ENCODE data around the gene SPATA33. TPM values are rescaled to one million over a fixed set of nuclear protein-coding genes. Genes with fewer than 3 reads are reported as not detected.

SPATA33 gene
- total RNA-seq, 1 experiment from 2014 or later: 25.6 TPM

GRCh38 chr16:89709166-89709565, 51.5 kb downstream of the SPATA33 start:
- no peak overlapping the region for H3K4me3 ChIP-seq
- no peak overlapping the region for H3K4me2 ChIP-seq
- no TSS peak for BruUV-seq (replicated peaks)
- POLR2A ChIA-PET (ENCODE audit: unreplicated experiment): no interaction called here
- peaks cover 20% of the 10 kb centered on the region for H3K79me2 ChIP-seq (ENCODE audit: low read depth)
- no peaks in the 10 kb centered on the region for H3K36me3 ChIP-seq (ENCODE audit: low read depth)
- peak in 1 of 2 experiments; percentile 9 for DNase-seq
- intact Hi-C loops (cut with micrococcal nuclease; ENCODE audit: unreplicated experiment): loop anchor here (10.0 kb wide), 1 partner anchor 464 kb away; no protein-coding TSS in a partner anchor
- no peak overlapping the region for H3K27ac ChIP-seq
- H3K27me3 ChIP-seq (ENCODE audit: insufficient read depth, low read depth): no peaks in the 10 kb centered on the region
- H3K4me1 ChIP-seq (replicated peaks; ENCODE audit: insufficient read depth): peaks cover 4% of the 10 kb centered on the region; the same call in 1 of the 2 replicates
- H3K9me2 ChIP-seq (ENCODE audit: insufficient read depth): no peaks in the 10 kb centered on the region
- H3K9me3 ChIP-seq (ENCODE audit: insufficient read depth, low read depth): no peaks in the 10 kb centered on the region
- CTCF ChIA-PET: no interaction called here
- H3F3A ChIP-seq (ENCODE audit: insufficient read depth, low read depth): peaks cover 26% of the 10 kb centered on the region; the same call in 1 of the 2 replicates
- no peaks in the 10 kb centered on the region for H4K20me1 ChIP-seq (ENCODE audit: insufficient read depth)
- no peak for TF ChIP-seq CTCF (conservative IDR thresholded peaks at IDR 0.05)
- no peak for TF ChIP-seq EZH2 (IDR thresholded peaks at IDR 0.05; ENCODE audit: low read depth)
- no peak overlapping the region for H2AFZ ChIP-seq

GRCh38 chr16:89709716-89710432, 52.2 kb downstream of the SPATA33 start:
- H3K27ac ChIP-seq: no peak overlapping the region
- H3K9me3 ChIP-seq (ENCODE audit: insufficient read depth, low read depth): no peaks in the 10 kb centered on the region
- TF ChIP-seq CTCF (conservative IDR thresholded peaks at IDR 0.05): no peak
- no peak for TF ChIP-seq EZH2 (IDR thresholded peaks at IDR 0.05; ENCODE audit: low read depth)
- H2AFZ ChIP-seq: no peak overlapping the region
- POLR2A ChIA-PET (ENCODE audit: unreplicated experiment): interaction anchor here (0.6 kb wide), 2 partner anchors 52 to 298 kb away, joined by 3 to 10 read pairs; partner anchors contain the start of genes CHMP1A and SPATA33
- peak in 1 of 2 experiments; percentile 9 for DNase-seq
- H3K4me3 ChIP-seq: no peak overlapping the region
- no peaks in the 10 kb centered on the region for H4K20me1 ChIP-seq (ENCODE audit: insufficient read depth)
- intact Hi-C loops (cut with micrococcal nuclease; ENCODE audit: unreplicated experiment): loop anchor here (10.0 kb wide), 1 partner anchor 465 kb away; no protein-coding TSS in a partner anchor
- peaks cover 4% of the 10 kb centered on the region; the same call in 1 of the 2 replicates for H3K4me1 ChIP-seq (replicated peaks; ENCODE audit: insufficient read depth)
- peaks cover 32% of the 10 kb centered on the region; the same call in 1 of the 2 replicates for H3F3A ChIP-seq (ENCODE audit: insufficient read depth, low read depth)
- CTCF ChIA-PET: no interaction called here
- peaks cover 26% of the 10 kb centered on the region for H3K79me2 ChIP-seq (ENCODE audit: low read depth)
- H3K27me3 ChIP-seq (ENCODE audit: insufficient read depth, low read depth): no peaks in the 10 kb centered on the region
- BruUV-seq (replicated peaks): no TSS peak
- H3K4me2 ChIP-seq: no peak overlapping the region
- no peaks in the 10 kb centered on the region for H3K36me3 ChIP-seq (ENCODE audit: low read depth)
- H3K9me2 ChIP-seq (ENCODE audit: insufficient read depth): no peaks in the 10 kb centered on the region

- H3K4me1 ChIP-seq (replicated peaks; ENCODE audit: insufficient read depth): peaks cover 4% of the 10 kb centered on the region; the same call in 1 of the 2 replicates
- H3K27me3 ChIP-seq (ENCODE audit: insufficient read depth, low read depth): no peaks in the 10 kb centered on the region
- ChIA-PET POLR2A (ENCODE audit: unreplicated experiment) (interaction anchor here (0.6 kb wide), 1 partner anchor 297 kb away, joined by 3 read pairs; no protein-coding TSS in a partner anchor), CTCF (interaction anchor here (0.5 kb wide), 1 partner anchor 18 kb away, joined by 3 read pairs; no protein-coding TSS in a partner anchor)
- no TSS peak for BruUV-seq (replicated peaks)
- no peak overlapping the region for H3K4me3 ChIP-seq
- peaks cover 34% of the 10 kb centered on the region; the same call in 1 of the 2 replicates for H3F3A ChIP-seq (ENCODE audit: insufficient read depth, low read depth)
- no peaks in the 10 kb centered on the region for H3K9me3 ChIP-seq (ENCODE audit: insufficient read depth, low read depth)
- H3K27ac ChIP-seq: no peak overlapping the region
- intact Hi-C loops (cut with micrococcal nuclease; ENCODE audit: unreplicated experiment): no loop called here
- H3K9me2 ChIP-seq (ENCODE audit: insufficient read depth): no peaks in the 10 kb centered on the region
- H3K4me2 ChIP-seq: no peak overlapping the region
- peak in 1 of 2 experiments; percentile 11 for DNase-seq
- H2AFZ ChIP-seq: no peak overlapping the region
- no peak for TF ChIP-seq CTCF (conservative IDR thresholded peaks at IDR 0.05)
- no peak for TF ChIP-seq EZH2 (IDR thresholded peaks at IDR 0.05; ENCODE audit: low read depth)
- H3K79me2 ChIP-seq (ENCODE audit: low read depth): peaks cover 26% of the 10 kb centered on the region
- no peaks in the 10 kb centered on the region for H4K20me1 ChIP-seq (ENCODE audit: insufficient read depth)
- no peaks in the 10 kb centered on the region for H3K36me3 ChIP-seq (ENCODE audit: low read depth)
These were observed 53.3 kb downstream of the SPATA33 start for GRCh38 chr16:89710709-89711564.

Measured in PC-9 (cell line).